WI38 (cell line): ENCODE data around the gene TAS1R2.
A peak's percentile ranks its signal among the peaks of the same experiment; 100 is the strongest.

Source experiments
- H3K4me3 ChIP-seq: 2 replicates; pipeline ENCODE4 v1.5.1; 2011; ENCODE audit warnings: low read depth, mild to moderate bottlenecking, control low read depth, low read length
- CTCF ChIP-seq: IDR thresholded peaks from 2 replicates; pipeline ENCODE4 v1.5.1; 2012; ENCODE audit warnings: low read depth, mild to moderate bottlenecking, control low read depth, low read length

Gene TAS1R2

GRCh38 chr1:18878538-18879214, 19.2 kb upstream of the TAS1R2 start:
- H3K4me3 ChIP-seq, result no peak overlapping the region
- TF ChIP-seq CTCF, result no peak

- H3K4me3 ChIP-seq, result no peak overlapping the region
- no peak for TF ChIP-seq CTCF
Measured at GRCh38 chr1:18877282-18877681, 17.8 kb upstream of the TAS1R2 start.

- TF ChIP-seq CTCF, result no peak
Measured at GRCh38 chr1:18876210-18876609, 16.8 kb upstream of the TAS1R2 start.

GRCh38 chr1:18875796-18876128, 16.3 kb upstream of the TAS1R2 start:
- TF ChIP-seq CTCF, result no peak
- no peak overlapping the region for H3K4me3 ChIP-seq

More at GRCh38 chr1:18876210-18876609, 16.8 kb upstream of the TAS1R2 start:
- no peak overlapping the region for H3K4me3 ChIP-seq

GRCh38 chr1:18875107-18875795, 15.8 kb upstream of the TAS1R2 start:
- peak; percentile 85 for TF ChIP-seq CTCF

GRCh38 chr1:18874600-18874999, 15.1 kb upstream of the TAS1R2 start:
- no peak overlapping the region for H3K4me3 ChIP-seq
- no peak for TF ChIP-seq CTCF

More at GRCh38 chr1:18875107-18875795, 15.8 kb upstream of the TAS1R2 start:
- no peak overlapping the region for H3K4me3 ChIP-seq

GRCh38 chr1:18874036-18874435, 14.6 kb upstream of the TAS1R2 start:
- H3K4me3 ChIP-seq, result no peak overlapping the region
- TF ChIP-seq CTCF, result no peak
